ENCODE measurements around the gene ZNF345.

- TF ChIP-seq CTCF (IDR thresholded peaks at IDR 0.05; ENCODE audit: low read depth, low read length): no peak
- TF ChIP-seq EZH2phosphoT487 (IDR thresholded peaks at IDR 0.05; ENCODE audit: low read depth): no peak
Measured at GRCh38 chr19:36837176-36837905, 13.3 kb upstream of the ZNF345 start.

All from OCI-LY3 (cell line).